Body of pancreas (tissue), 4 donors: ENCODE data around the gene LTC4S. TPM values are rescaled to one million over a fixed set of nuclear protein-coding genes. Genes with fewer than 3 reads are reported as not detected.

Source experiments
- ATAC-seq: fragments of 150-250 bp; one replicate; pipeline ENCODE4 v1.9.1; 2016
- DNase-seq, 4 donors: peaks; one replicate each; pipeline ENCODE4 v3.0.0-alpha.2; 2019
- H3K27ac ChIP-seq, 4 donors: fragments of 200-600 bp; sonication (generic); 1 replicate in 3 of 4; 2 replicates in 1 of 4; pipeline versions ENCODE4 v1.5.1 to v1.6.1; 2016 to 2019; ENCODE audit warnings: mild to moderate bottlenecking in 1 of 4, mixed read lengths in 1 of 4, moderate library complexity in 1 of 4
- H3K27me3 ChIP-seq, 2 donors: fragments of 200-600 bp; sonication (generic); one replicate each; pipeline ENCODE4 v1.6.0; 2016; ENCODE audit warnings: mild to moderate bottlenecking in 1 of 2
- H3K36me3 ChIP-seq, 2 donors: fragments of 200-600 bp; sonication (generic); replicated peaks in 1 of 2; 2 replicates each; pipeline ENCODE4 v1.5.1; 2016; ENCODE audit warnings: low read depth in 2 of 2; ENCODE audit not compliant: insufficient read depth in 1 of 2
- H3K4me1 ChIP-seq: fragments of 200-600 bp; sonication (generic); one replicate; pipeline ENCODE4 v1.6.0; 2016
- H3K4me3 ChIP-seq, 2 donors: fragments of 200-600 bp; sonication (generic); 1 replicate in 1 of 2; 2 replicates in 1 of 2; pipeline ENCODE4 v1.5.1; 2016 to 2019
- H3K9me3 ChIP-seq, 3 donors: fragments of 200-600 bp; sonication (generic); 1 replicate in 2 of 3; 2 replicates in 1 of 3; pipeline ENCODE4 v1.5.1; 2016
- POLR2A ChIP-seq, 3 donors: fragments of 450-650 bp; IDR thresholded peaks; one replicate each; pipeline ENCODE4 v1.6.1; 2016; ENCODE audit warnings: antibody characterized with exemption in 3 of 3, mild to moderate bottlenecking in 2 of 3
- WGBS, 2 donors: methylation state at CpG; one replicate each; pipeline ENCODE4 v1.1.5; 2017; 5-methylcytosine and 5-hydroxymethylcytosine counted together
- intact Hi-C: fragments of 100-400 bp; cut with DNase I; formaldehyde crosslinking; loops from one replicate; pipeline ENCODE4 v1.15.1; 2023
- total RNA-seq, 2 donors: library from RNA; depleted of rRNA; stranded (reverse); fragments of >200 nt; gene quantifications; one replicate each; pipeline ENCODE4 v1.1.0, GENCODE V29; 2016
- TF ChIP-seq, protein P1 (sequence below), 7 experiments: fragments of 450-650 bp in 4 of 7; fragments of 200-600 bp in 3 of 7; sonication (generic) in 3 of 7; IDR thresholded peaks; one replicate each; pipeline ENCODE4 v1.5.1; 2016 to 2019; ENCODE audit warnings: antibody characterized with exemption in 7 of 7

Gene LTC4S
- total RNA-seq, 2 donors from 2014 or later: 10.6 to 16.2 TPM

DNA sequence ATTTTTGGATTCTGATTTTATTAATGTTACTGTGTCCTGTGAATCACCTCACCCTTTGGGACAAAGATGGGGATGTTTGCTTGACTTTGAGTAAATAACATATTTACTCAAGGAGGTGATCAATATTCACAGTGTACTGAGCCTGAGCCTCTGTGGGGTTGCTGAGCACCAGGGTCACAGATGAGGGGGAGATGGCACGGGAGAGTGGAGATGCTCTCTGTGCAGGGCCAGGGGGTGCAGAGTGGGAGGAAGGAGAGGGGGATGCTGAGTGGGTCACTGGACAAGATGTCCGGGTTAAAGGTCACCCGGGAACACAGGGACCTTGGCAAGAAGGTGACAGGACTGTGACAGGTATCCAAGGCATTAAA lies 30.9 kb downstream of the LTC4S start:
- intact Hi-C loops: no loop called here
- Histone ChIP-seq H3K9me3 (no peaks in the 10 kb centered on the region), H3K4me3 (no peak overlapping the region), H3K36me3 (peaks cover 14 to 28% of the 10 kb centered on the region in 2 donors), H3K27me3 (no peaks in the 10 kb centered on the region), H3K4me1 (peaks cover 58% of the 10 kb centered on the region), H3K27ac (no peak overlapping the region)
- TF ChIP-seq POLR2A (IDR thresholded peaks at IDR 0.05): no peak
- TF ChIP-seq, protein P1, sequence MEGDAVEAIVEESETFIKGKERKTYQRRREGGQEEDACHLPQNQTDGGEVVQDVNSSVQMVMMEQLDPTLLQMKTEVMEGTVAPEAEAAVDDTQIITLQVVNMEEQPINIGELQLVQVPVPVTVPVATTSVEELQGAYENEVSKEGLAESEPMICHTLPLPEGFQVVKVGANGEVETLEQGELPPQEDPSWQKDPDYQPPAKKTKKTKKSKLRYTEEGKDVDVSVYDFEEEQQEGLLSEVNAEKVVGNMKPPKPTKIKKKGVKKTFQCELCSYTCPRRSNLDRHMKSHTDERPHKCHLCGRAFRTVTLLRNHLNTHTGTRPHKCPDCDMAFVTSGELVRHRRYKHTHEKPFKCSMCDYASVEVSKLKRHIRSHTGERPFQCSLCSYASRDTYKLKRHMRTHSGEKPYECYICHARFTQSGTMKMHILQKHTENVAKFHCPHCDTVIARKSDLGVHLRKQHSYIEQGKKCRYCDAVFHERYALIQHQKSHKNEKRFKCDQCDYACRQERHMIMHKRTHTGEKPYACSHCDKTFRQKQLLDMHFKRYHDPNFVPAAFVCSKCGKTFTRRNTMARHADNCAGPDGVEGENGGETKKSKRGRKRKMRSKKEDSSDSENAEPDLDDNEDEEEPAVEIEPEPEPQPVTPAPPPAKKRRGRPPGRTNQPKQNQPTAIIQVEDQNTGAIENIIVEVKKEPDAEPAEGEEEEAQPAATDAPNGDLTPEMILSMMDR (IDR thresholded peaks at IDR 0.05): no peak
- DNase-seq (no peak), ATAC-seq (no peak)
- WGBS, 2 donors: 46 to 51% methylated on average over 3 of the region's 3 CpGs

- Histone ChIP-seq H3K27ac (no peak overlapping the region), H3K9me3 (no peaks in the 10 kb centered on the region), H3K36me3 (peaks cover 19 to 30% of the 10 kb centered on the region in 2 donors), H3K4me3 (no peak overlapping the region), H3K4me1 (peaks cover 51% of the 10 kb centered on the region), H3K27me3 (no peaks in the 10 kb centered on the region)
- ATAC-seq (no peak), DNase-seq (peak in 1 of 4 donors; percentile 29)
- TF ChIP-seq, protein P1 (IDR thresholded peaks at IDR 0.05): peak in 1 of 7 experiments; percentile 4
- TF ChIP-seq POLR2A (IDR thresholded peaks at IDR 0.05): no peak
- intact Hi-C loops: no loop called here
- WGBS, 2 donors: 78 to 79% methylated on average over 8 to 13 of the region's 13 CpGs
Measured at GRCh38 chr5:179825655-179826182, 31.9 kb downstream of the LTC4S start.

DNA sequence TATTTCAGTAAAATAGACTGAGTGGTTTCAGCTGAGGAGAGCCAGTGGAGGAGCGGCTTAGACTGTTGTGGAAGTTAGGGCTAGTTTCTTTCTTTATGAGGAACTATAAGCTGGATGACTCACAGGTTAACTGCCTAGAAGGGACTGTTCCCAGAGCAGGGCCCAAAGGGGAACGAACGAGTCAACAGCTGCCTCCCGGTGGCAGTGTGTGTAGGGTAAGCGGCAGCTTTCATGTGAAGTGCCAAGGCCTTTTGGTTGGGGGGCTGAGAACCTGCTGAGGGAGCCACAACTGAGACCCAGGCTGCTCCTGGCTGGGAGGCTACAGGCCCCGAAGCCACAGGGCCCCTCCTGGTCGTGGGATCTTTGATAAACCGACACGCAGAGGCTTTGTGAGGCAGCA lies 33.9 kb downstream of the LTC4S start:
- 66 to 86% methylated on average over 6 to 9 of the region's 9 CpGs for WGBS, 2 donors
- H3K4me1 ChIP-seq: peaks cover 44% of the 10 kb centered on the region
- TF ChIP-seq, protein P1 (IDR thresholded peaks at IDR 0.05): no peak
- TF ChIP-seq POLR2A (IDR thresholded peaks at IDR 0.05): no peak
- H3K27ac ChIP-seq: peak overlapping the region in 1 of 4 donors; percentile 52
- no peak for ATAC-seq
- no peaks in the 10 kb centered on the region for H3K27me3 ChIP-seq
- no peak overlapping the region for H3K4me3 ChIP-seq
- intact Hi-C loops: no loop called here
- H3K9me3 ChIP-seq: no peaks in the 10 kb centered on the region
- peak in 2 of 4 donors; percentile 16 to 57 for DNase-seq
- H3K36me3 ChIP-seq: peaks cover 27 to 42% of the 10 kb centered on the region in 2 donors

DNA sequence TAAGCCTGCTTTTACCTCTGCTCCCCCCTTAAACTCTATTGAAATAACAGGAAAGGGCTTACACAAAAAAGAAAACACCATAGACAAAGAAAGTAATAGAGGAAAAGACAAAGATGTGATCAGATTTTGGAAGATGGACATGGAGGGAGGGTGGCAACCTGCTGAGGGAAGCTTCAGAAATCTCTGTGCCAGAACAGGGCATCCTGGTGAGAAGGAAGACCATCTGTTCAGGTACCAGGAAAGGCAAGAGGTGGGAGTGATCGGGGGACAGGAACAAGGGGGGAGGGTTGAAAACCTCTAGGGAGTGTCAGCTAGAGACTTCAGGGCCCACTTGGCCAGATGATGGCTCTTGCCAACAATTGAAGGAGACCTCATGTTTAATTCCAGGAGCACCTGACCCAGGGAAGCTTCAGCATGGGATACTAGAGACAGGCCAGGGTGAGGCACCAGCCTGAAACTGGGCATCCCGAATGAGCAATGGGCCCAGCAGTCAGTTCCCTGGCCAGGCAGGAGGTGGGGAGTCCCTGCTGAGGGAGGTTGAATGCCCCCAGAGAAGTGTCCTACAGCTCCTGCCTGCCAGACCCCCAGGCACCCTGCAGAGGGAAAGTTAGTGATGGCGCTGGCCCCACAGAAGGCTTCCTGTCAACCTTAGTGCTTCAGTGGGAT lies 35.1 kb downstream of the LTC4S start:
- peaks cover 32% of the 10 kb centered on the region for H3K4me1 ChIP-seq
- no peaks in the 10 kb centered on the region for H3K27me3 ChIP-seq
- no peak for DNase-seq
- peak overlapping the region in 2 of 4 donors; percentile 6 to 15 for H3K27ac ChIP-seq
- TF ChIP-seq, protein P1 (IDR thresholded peaks at IDR 0.05): no peak
- no peak for TF ChIP-seq POLR2A (IDR thresholded peaks at IDR 0.05)
- 95% methylated on average over 3 of the region's 3 CpGs for WGBS, 2 donors
- H3K36me3 ChIP-seq: peaks cover 35 to 53% of the 10 kb centered on the region in 2 donors
- H3K4me3 ChIP-seq: no peak overlapping the region
- ATAC-seq: no peak
- H3K9me3 ChIP-seq: no peaks in the 10 kb centered on the region
- intact Hi-C loops: no loop called here
